ENCODE measurements around the gene CRYBG2.

DNA sequence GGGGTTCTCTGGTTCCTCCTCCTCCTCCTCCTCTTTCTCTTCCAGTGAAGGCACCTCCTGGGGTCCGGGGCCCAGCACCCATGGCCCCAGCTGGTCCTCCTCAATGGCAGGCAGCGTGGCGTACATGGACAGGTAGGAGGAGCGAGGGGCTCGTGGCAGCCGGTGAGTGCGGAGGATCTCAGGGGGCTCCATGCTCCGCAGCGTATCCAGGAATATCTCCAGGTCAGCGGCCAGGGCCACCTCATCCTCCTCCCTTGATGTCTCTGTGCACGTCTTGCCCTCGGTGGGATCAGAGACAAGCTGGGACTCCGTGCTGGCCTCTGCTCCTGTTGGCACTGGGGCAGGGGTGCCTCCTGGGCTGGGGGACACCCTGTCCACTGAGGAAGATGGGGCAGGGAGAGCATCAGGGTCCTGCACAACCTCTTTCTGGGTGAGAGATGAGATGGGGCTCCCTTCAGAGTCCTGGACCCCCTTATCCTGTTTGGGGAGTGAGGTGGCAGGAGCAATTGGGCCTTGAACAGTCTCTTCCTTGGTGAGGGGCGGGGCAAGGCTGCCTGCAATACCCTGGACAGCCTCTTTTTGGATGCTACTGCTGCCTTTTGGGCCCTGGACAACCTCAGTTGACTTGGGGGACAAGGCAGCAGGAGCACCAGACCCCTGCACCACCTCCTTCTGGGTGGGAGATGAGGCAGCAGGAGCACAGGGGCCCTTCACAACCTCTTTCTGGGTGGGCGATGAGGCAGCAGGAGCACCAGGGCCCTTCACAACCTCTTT, 9.6 kb downstream of the CRYBG2 start:
- TF ChIP-seq, protein P1, sequence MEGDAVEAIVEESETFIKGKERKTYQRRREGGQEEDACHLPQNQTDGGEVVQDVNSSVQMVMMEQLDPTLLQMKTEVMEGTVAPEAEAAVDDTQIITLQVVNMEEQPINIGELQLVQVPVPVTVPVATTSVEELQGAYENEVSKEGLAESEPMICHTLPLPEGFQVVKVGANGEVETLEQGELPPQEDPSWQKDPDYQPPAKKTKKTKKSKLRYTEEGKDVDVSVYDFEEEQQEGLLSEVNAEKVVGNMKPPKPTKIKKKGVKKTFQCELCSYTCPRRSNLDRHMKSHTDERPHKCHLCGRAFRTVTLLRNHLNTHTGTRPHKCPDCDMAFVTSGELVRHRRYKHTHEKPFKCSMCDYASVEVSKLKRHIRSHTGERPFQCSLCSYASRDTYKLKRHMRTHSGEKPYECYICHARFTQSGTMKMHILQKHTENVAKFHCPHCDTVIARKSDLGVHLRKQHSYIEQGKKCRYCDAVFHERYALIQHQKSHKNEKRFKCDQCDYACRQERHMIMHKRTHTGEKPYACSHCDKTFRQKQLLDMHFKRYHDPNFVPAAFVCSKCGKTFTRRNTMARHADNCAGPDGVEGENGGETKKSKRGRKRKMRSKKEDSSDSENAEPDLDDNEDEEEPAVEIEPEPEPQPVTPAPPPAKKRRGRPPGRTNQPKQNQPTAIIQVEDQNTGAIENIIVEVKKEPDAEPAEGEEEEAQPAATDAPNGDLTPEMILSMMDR (IDR thresholded peaks at IDR 0.05; ENCODE audit: low read depth, low read length) = no peak
- TF ChIP-seq MYC (IDR thresholded peaks at IDR 0.05; ENCODE audit: low read depth, low read length) (no peak), POLR2A (IDR thresholded peaks at IDR 0.05; ENCODE audit: extremely low read depth, insufficient read length) (no peak)
